ENCODE measurements around the gene H19.

DNA sequence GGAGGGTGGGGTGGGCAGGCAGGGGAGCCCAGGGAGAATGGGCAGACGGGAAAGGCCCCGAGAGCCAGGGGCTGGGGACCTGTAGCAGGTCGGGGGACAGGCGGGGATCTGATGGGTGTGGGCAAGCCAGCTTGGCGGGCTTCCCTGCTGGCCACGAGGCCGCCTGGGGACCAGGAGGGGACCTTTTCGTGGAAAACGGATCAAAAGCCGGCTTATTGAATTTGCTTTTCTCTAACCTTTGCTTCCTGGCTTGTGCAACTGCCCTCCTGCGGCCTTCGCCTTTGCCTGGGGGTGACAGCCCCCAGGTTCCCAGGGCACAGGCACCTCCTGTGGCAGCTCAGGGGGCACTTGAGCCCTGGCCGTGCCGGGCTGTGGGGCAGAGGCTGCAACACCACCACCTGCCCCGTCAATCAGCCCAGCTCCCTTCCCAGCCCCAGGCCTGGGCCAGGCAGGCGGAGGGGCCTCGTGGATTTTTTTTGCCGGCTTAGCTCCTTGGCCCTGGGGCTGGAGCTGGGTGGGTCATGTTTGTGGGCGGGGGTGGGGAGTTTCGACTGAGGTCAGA is 41.6 kb upstream of the H19 start:
- TF ChIP-seq EZH2 (IDR thresholded peaks at IDR 0.05; ENCODE audit: borderline replicate concordance, low read depth, low read length): no peak
- no peak for TF ChIP-seq ZNF280B (CRISPR knock-in tag; IDR thresholded peaks at IDR 0.05)
- TF ChIP-seq, protein P1, sequence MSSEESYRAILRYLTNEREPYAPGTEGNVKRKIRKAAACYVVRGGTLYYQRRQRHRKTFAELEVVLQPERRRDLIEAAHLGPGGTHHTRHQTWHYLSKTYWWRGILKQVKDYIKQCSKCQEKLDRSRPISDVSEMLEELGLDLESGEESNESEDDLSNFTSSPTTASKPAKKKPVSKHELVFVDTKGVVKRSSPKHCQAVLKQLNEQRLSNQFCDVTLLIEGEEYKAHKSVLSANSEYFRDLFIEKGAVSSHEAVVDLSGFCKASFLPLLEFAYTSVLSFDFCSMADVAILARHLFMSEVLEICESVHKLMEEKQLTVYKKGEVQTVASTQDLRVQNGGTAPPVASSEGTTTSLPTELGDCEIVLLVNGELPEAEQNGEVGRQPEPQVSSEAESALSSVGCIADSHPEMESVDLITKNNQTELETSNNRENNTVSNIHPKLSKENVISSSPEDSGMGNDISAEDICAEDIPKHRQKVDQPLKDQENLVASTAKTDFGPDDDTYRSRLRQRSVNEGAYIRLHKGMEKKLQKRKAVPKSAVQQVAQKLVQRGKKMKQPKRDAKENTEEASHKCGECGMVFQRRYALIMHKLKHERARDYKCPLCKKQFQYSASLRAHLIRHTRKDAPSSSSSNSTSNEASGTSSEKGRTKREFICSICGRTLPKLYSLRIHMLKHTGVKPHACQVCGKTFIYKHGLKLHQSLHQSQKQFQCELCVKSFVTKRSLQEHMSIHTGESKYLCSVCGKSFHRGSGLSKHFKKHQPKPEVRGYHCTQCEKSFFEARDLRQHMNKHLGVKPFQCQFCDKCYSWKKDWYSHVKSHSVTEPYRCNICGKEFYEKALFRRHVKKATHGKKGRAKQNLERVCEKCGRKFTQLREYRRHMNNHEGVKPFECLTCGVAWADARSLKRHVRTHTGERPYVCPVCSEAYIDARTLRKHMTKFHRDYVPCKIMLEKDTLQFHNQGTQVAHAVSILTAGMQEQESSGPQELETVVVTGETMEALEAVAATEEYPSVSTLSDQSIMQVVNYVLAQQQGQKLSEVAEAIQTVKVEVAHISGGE (CRISPR knock-in tag; IDR thresholded peaks at IDR 0.05): no peak
- no peak for TF ChIP-seq CTCF (IDR thresholded peaks at IDR 0.05 in 2 of 3, conservative IDR thresholded peaks at IDR 0.05 in 1 of 3; ENCODE audit: insufficient read depth in 2 of 3, low read depth in 1 of 3, low read length in 3 of 3)
- TF ChIP-seq ZNF253 (CRISPR knock-in tag; conservative IDR thresholded peaks at IDR 0.05): no peak
- TF ChIP-seq KAT2B (IDR thresholded peaks at IDR 0.05; ENCODE audit: low read depth, low read length): no peak
- TF ChIP-seq NELFE (IDR thresholded peaks at IDR 0.05; ENCODE audit: insufficient read depth, insufficient read length): no peak
- no peak for TF ChIP-seq PHF8 (IDR thresholded peaks at IDR 0.05; ENCODE audit: borderline replicate concordance, low read length)
- no peak for TF ChIP-seq POLR2A (conservative IDR thresholded peaks at IDR 0.05)
- TF ChIP-seq, protein P2, sequence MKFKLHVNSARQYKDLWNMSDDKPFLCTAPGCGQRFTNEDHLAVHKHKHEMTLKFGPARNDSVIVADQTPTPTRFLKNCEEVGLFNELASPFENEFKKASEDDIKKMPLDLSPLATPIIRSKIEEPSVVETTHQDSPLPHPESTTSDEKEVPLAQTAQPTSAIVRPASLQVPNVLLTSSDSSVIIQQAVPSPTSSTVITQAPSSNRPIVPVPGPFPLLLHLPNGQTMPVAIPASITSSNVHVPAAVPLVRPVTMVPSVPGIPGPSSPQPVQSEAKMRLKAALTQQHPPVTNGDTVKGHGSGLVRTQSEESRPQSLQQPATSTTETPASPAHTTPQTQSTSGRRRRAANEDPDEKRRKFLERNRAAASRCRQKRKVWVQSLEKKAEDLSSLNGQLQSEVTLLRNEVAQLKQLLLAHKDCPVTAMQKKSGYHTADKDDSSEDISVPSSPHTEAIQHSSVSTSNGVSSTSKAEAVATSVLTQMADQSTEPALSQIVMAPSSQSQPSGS (CRISPR knock-in tag; IDR thresholded peaks at IDR 0.05): no peak
- no peak for TF ChIP-seq RBM25 (IDR thresholded peaks at IDR 0.05; ENCODE audit: low read depth, low read length, severe bottlenecking)

Measured in K562 (cell line).